ENCODE measurements around the gene BIRC3.
"Not testable (repeated sequence)": the region's sequence is repeated elsewhere in the genome, so short reads cannot be mapped to it uniquely, and the experiment has no call there.

DNA sequence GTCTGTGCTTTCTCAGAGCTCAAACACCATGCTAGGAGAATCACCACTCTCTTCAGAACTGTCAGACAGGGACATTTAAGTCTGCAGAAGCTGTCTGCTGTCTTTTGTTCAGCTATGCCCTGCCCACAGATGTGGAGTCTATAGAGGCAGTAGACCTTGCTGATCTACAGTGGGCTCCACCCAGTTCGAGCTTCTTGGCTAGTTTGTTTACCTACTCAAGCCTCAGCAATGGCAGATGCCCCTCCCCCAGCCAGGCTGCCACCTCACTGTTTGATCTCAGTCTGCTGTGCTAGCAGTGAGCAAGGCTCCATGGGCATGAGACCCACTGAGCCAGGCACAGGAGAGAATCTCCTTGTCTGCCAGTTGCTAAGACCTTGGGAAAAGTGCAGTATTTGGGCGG, 16.4 kb upstream of the BIRC3 start:
- TF ChIP-seq TAF1, POLR2A, POLR2AphosphoS5 (IDR thresholded peaks at IDR 0.05; ENCODE audit: low read depth, low read length): not testable (repeated sequence)
